Vagina (tissue), 2 donors: ENCODE measurements around the gene UPF3A. TPM values are rescaled to one million over a fixed set of nuclear protein-coding genes. Genes with fewer than 3 reads are reported as not detected.

ENCODE experiments used
- DNase-seq, 2 donors: peaks; one replicate each; pipeline ENCODE4 v3.0.0-alpha.2; 2017; ENCODE audit errors: extremely low spot score in 2 of 2
- H3K27ac ChIP-seq: fragments of 200-600 bp; sonication (generic); one replicate; pipeline ENCODE4 v1.5.1; 2019
- H3K27me3 ChIP-seq: fragments of 200-600 bp; sonication (generic); one replicate; pipeline ENCODE4 v1.5.1; 2019
- H3K36me3 ChIP-seq, 2 donors: fragments of 200-600 bp; sonication (generic); one replicate each; pipeline ENCODE4 v1.5.1; 2017 to 2019
- H3K4me1 ChIP-seq: fragments of 200-600 bp; sonication (generic); one replicate; pipeline ENCODE4 v1.5.1; 2019
- H3K4me3 ChIP-seq, 2 donors: fragments of 200-600 bp; sonication (generic); 1 replicate in 1 of 2; 2 replicates in 1 of 2; pipeline ENCODE4 v1.5.1; 2016 to 2019
- H3K9me3 ChIP-seq: fragments of 200-600 bp; sonication (generic); one replicate; pipeline ENCODE4 v1.5.1; 2019
- POLR2A ChIP-seq, 2 donors: fragments of 450-650 bp; IDR thresholded peaks; one replicate each; pipeline ENCODE4 v1.6.1; 2017; ENCODE audit warnings: antibody characterized with exemption in 2 of 2, mild to moderate bottlenecking in 2 of 2, moderate library complexity in 2 of 2
- POLR2AphosphoS5 ChIP-seq, 2 donors: sonication (generic); formaldehyde crosslinking; IDR thresholded peaks; one replicate each; pipeline ENCODE4 v1.9.0; 2017; ENCODE audit warnings: antibody characterized with exemption in 2 of 2, mild to moderate bottlenecking in 2 of 2, low read depth in 1 of 2; ENCODE audit not compliant: insufficient read depth in 1 of 2
- intact Hi-C: fragments of 100-400 bp; cut with DNase I; formaldehyde crosslinking; loops from one replicate; pipeline ENCODE4 v1.15.1; 2023
- total RNA-seq: library from RNA; depleted of rRNA; stranded (reverse); fragments of >200 nt; gene quantifications from one replicate; pipeline ENCODE4 v1.2.3, GENCODE V29; 2016
- TF ChIP-seq, protein P1 (sequence below), 3 experiments: fragments of 450-650 bp in 2 of 3; fragments of 200-600 bp in 1 of 3; sonication (generic) in 1 of 3; IDR thresholded peaks; one replicate each; pipeline ENCODE4 v1.5.1; 2017 to 2019; ENCODE audit warnings: antibody characterized with exemption in 3 of 3, mild to moderate bottlenecking in 2 of 3, moderate library complexity in 2 of 3

Gene UPF3A, protein sequence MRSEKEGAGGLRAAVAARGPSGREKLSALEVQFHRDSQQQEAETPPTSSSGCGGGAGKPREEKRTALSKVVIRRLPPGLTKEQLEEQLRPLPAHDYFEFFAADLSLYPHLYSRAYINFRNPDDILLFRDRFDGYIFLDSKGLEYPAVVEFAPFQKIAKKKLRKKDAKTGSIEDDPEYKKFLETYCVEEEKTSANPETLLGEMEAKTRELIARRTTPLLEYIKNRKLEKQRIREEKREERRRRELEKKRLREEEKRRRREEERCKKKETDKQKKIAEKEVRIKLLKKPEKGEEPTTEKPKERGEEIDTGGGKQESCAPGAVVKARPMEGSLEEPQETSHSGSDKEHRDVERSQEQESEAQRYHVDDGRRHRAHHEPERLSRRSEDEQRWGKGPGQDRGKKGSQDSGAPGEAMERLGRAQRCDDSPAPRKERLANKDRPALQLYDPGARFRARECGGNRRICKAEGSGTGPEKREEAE
- total RNA-seq = 31.2 TPM

DNA sequence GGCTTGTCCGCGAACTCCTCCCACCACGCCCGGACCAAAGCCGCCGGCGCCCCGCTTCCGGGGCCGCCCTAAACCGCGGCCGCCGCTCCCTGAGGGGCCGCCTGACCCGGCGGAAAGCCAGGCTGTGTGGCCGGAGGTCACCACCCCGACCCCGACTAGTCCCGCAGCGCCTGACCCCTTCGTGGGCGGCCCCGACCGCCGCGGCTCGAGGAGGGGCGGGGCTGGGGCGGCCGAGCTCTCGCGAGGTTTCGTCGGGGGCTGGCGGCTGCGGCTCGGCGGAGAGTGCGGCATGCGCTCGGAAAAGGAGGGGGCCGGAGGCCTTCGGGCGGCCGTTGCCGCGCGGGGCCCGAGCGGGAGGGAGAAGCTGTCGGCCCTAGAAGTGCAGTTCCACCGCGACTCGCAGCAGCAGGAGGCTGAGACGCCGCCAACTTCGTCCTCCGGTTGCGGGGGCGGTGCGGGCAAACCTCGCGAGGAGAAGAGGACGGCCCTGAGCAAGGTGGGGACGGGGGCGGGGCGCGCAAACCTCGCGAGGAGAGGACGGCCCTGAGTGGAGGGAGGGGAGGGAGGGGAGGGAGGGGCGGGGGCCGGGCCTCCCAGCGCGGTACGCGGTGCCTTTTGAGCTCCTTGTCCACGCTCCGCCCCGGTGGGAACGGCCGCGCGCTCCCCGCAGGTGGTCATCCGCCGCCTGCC is at the start of gene UPF3A:
Gene UPF3A, plus strand, starts transcription at position 251 of the 690 bp plus-strand sequence. Its CDS starts 39 bp downstream, at position 290.
- peaks cover 0 to 5% of the 10 kb centered on the region in 2 donors for H3K36me3 ChIP-seq
- H3K4me1 ChIP-seq = peaks cover 27% of the 10 kb centered on the region
- TF ChIP-seq POLR2A (IDR thresholded peaks at IDR 0.05) = peak in 1 of 2 donors; percentile 22
- no peak for TF ChIP-seq POLR2AphosphoS5 (IDR thresholded peaks at IDR 0.05; ENCODE audit: insufficient read depth in 1 of 2, low read depth in 1 of 2)
- DNase-seq = peak in 1 of 2 donors; percentile 95
- peak within 1 kb of the TSS; percentile 95 for H3K27ac ChIP-seq
- no peaks in the 10 kb centered on the region for H3K27me3 ChIP-seq
- peak within 1 kb of the TSS; percentile 80 to 83 for H3K4me3 ChIP-seq
- no peaks in the 10 kb centered on the region for H3K9me3 ChIP-seq
- intact Hi-C loops = no loop called here

DNA sequence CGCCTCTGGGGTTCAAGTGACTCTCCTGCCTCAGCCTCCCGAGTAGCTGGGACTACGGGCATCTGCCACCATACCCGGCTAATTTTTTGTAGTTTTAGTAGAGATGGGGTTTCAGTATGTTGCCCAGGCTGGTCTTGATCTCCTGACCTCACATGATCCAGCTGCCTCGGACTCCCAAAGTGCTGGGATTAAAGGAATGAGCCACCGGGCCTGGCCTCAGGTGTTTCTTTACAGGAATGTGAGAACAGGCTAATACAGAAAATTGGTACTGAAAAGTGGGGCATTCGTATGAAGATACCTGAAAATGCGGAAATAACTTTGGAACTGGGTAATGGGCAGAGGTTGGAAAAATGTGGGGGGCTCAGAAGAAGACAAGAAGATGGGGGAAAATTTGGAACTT is 49.5 kb upstream of the UPF3A start:
- Histone ChIP-seq H3K4me3 (no peak overlapping the region), H3K36me3 (no peaks in the 10 kb centered on the region), H3K27ac (no peak overlapping the region), H3K27me3 (no peaks in the 10 kb centered on the region), H3K4me1 (peaks cover 17% of the 10 kb centered on the region), H3K9me3 (no peaks in the 10 kb centered on the region)
- DNase-seq = peak in 1 of 2 donors; percentile 27
- TF ChIP-seq, protein P1, sequence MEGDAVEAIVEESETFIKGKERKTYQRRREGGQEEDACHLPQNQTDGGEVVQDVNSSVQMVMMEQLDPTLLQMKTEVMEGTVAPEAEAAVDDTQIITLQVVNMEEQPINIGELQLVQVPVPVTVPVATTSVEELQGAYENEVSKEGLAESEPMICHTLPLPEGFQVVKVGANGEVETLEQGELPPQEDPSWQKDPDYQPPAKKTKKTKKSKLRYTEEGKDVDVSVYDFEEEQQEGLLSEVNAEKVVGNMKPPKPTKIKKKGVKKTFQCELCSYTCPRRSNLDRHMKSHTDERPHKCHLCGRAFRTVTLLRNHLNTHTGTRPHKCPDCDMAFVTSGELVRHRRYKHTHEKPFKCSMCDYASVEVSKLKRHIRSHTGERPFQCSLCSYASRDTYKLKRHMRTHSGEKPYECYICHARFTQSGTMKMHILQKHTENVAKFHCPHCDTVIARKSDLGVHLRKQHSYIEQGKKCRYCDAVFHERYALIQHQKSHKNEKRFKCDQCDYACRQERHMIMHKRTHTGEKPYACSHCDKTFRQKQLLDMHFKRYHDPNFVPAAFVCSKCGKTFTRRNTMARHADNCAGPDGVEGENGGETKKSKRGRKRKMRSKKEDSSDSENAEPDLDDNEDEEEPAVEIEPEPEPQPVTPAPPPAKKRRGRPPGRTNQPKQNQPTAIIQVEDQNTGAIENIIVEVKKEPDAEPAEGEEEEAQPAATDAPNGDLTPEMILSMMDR (IDR thresholded peaks at IDR 0.05) = no peak
- no peak for TF ChIP-seq POLR2AphosphoS5 (IDR thresholded peaks at IDR 0.05; ENCODE audit: insufficient read depth in 1 of 2, low read depth in 1 of 2)
- no peak for TF ChIP-seq POLR2A (IDR thresholded peaks at IDR 0.05)
- intact Hi-C loops = no loop called here

DNA sequence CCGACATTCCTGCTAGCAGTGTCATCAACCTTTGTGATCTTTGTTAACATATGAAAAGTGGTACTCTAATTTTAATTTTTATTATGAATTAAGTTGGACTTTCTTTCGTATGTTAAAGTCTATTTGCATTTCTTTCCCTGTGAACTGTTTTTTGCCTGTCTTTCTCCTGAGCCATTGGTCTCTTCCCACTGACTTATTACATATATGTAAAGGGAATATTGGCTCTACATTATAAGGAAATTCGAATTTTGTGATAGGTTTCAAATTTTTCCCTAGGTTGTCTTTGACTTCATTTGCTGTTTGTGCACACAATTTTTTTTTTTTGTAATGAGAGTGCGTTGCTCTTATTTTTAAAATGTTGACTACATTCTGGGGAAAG is 47.1 kb upstream of the UPF3A start:
- peak overlapping the region; percentile 81 for H3K27ac ChIP-seq
- no peak for TF ChIP-seq POLR2A (IDR thresholded peaks at IDR 0.05)
- no peak for TF ChIP-seq POLR2AphosphoS5 (IDR thresholded peaks at IDR 0.05; ENCODE audit: insufficient read depth in 1 of 2, low read depth in 1 of 2)
- TF ChIP-seq, protein P1 (IDR thresholded peaks at IDR 0.05) = no peak
- peak in 1 of 2 donors; percentile 74 for DNase-seq

DNA sequence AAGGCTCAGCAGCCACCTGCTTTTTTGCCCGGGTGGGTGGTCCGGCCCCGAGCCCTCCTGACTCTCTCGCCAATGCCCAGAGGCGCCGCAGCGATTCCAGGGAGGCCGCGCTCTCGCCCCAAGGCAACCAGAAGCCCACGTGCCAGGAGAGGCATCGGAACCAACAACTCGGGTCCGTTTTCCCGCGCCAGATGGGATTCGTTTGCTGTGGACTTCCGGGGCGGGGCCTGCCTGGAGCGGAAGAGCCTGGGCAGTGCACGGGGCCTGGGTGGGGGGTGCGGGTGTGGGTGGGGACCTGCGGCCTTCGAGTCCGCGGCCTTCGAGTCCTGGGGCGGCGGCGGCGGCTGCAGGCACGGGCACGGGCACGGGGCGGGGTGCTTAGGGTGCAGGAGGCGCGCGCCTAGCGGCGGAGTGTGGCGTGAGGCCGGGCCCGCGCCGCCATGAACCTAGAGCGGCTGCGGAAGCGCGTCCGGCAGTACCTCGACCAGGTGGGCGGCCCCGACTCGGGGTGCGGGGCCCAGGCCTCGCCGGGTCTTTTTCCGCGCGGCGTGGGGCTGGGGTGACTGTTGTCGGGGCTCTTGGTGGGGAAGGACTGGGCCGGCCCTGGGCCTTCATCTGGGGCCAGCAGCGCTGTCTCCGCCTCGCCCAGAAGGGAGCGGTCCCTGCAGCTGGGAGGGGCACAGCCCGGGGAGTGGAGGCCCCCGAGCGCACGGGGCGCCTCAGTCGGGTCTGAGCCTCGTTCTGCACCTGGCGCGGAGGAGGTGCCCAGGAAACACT is 46.6 kb upstream of the UPF3A start, which contains the start of gene CDC16:
Gene CDC16, plus strand, starts transcription at position 253 of the 777 bp plus-strand sequence. Its CDS starts 188 bp downstream, at position 441.
- intact Hi-C loops = no loop called here

More for the DNA sequence above, 47.1 kb upstream of the UPF3A start:
- Histone ChIP-seq H3K4me3 (peak overlapping the region; percentile 70 to 89), H3K27me3 (no peaks in the 10 kb centered on the region), H3K36me3 (peaks cover 0 to 22% of the 10 kb centered on the region in 2 donors), H3K9me3 (no peaks in the 10 kb centered on the region), H3K4me1 (peaks cover 16% of the 10 kb centered on the region)
- intact Hi-C loops = no loop called here

More for the DNA sequence above, 46.6 kb upstream of the UPF3A start, which contains the start of gene CDC16:
- TF ChIP-seq POLR2A (IDR thresholded peaks at IDR 0.05) (peak in 1 of 2 donors; percentile 32), POLR2AphosphoS5 (IDR thresholded peaks at IDR 0.05; ENCODE audit: insufficient read depth in 1 of 2, low read depth in 1 of 2) (peak in 1 of 2 donors; percentile 63)
- TF ChIP-seq, protein P1 (IDR thresholded peaks at IDR 0.05) = no peak
- peaks cover 16% of the 10 kb centered on the region for H3K4me1 ChIP-seq
- peaks cover 0 to 28% of the 10 kb centered on the region in 2 donors for H3K36me3 ChIP-seq
- no peaks in the 10 kb centered on the region for H3K27me3 ChIP-seq
- peak in 1 of 2 donors; percentile 93 for DNase-seq
- H3K27ac ChIP-seq = peak within 1 kb of the TSS; percentile 81
- H3K9me3 ChIP-seq = no peaks in the 10 kb centered on the region
- H3K4me3 ChIP-seq = peak within 1 kb of the TSS; percentile 70 to 89
